ENCODE measurements around the gene LRRC59. TPM values are rescaled to one million over a fixed set of nuclear protein-coding genes. Genes with fewer than 3 reads are reported as not detected.

LRRC59 gene
- total RNA-seq, 4 donors from 2014 or later: 41.1 to 68.1 (median 62.1) TPM

- H3K4me1 ChIP-seq: peaks cover 8 to 38% (median 23%) of the 10 kb centered on the region in 4 donors
- H3K27ac ChIP-seq (replicated peaks in 1 of 4): no peak overlapping the region
- no peaks in the 10 kb centered on the region for H3K27me3 ChIP-seq
- intact Hi-C loops (cut with DNase I): no loop called here
- peaks cover 26 to 73% (median 63%) of the 10 kb centered on the region in 4 donors for H3K36me3 ChIP-seq
- TF ChIP-seq POLR2AphosphoS5 (IDR thresholded peaks at IDR 0.05) (no peak), POLR2A (IDR thresholded peaks at IDR 0.05; ENCODE audit: low read depth) (no peak), CTCF (IDR thresholded peaks at IDR 0.05) (no peak), EP300 (IDR thresholded peaks at IDR 0.05) (no peak)
- WGBS: 89% methylated on average over 14 of the region's 14 CpGs
- H3K9me3 ChIP-seq: no peaks in the 10 kb centered on the region
- H3K4me3 ChIP-seq: no peak overlapping the region
- no peak for DNase-seq (ENCODE audit: extremely low spot score)
These were observed 31.5 kb downstream of the LRRC59 start for GRCh38 chr17:50365649-50366393.

GRCh38 chr17:50365165-50365564 lies 32.2 kb downstream of the LRRC59 start:
- Histone ChIP-seq H3K36me3 (peaks cover 26 to 73% (median 64%) of the 10 kb centered on the region in 4 donors), H3K4me3 (no peak overlapping the region), H3K9me3 (no peaks in the 10 kb centered on the region), H3K4me1 (peaks cover 7 to 31% (median 21%) of the 10 kb centered on the region in 4 donors), H3K27ac (replicated peaks in 1 of 4) (no peak overlapping the region), H3K27me3 (no peaks in the 10 kb centered on the region)
- 65% methylated on average over 2 of the region's 2 CpGs for WGBS
- no peak for DNase-seq (ENCODE audit: extremely low spot score)
- intact Hi-C loops (cut with DNase I): no loop called here
- TF ChIP-seq POLR2A (IDR thresholded peaks at IDR 0.05; ENCODE audit: low read depth) (no peak), CTCF (IDR thresholded peaks at IDR 0.05) (no peak), EP300 (IDR thresholded peaks at IDR 0.05) (no peak), POLR2AphosphoS5 (IDR thresholded peaks at IDR 0.05) (no peak)

- H3K27me3 ChIP-seq: no peaks in the 10 kb centered on the region
- TF ChIP-seq POLR2A (IDR thresholded peaks at IDR 0.05; ENCODE audit: low read depth) (no peak), CTCF (IDR thresholded peaks at IDR 0.05) (no peak), POLR2AphosphoS5 (IDR thresholded peaks at IDR 0.05) (no peak), EP300 (IDR thresholded peaks at IDR 0.05) (no peak)
- peaks cover 7 to 30% (median 21%) of the 10 kb centered on the region in 4 donors for H3K4me1 ChIP-seq
- no peak for DNase-seq (ENCODE audit: extremely low spot score)
- no peaks in the 10 kb centered on the region for H3K9me3 ChIP-seq
- H3K36me3 ChIP-seq: peaks cover 22 to 73% (median 64%) of the 10 kb centered on the region in 4 donors
- 100% methylated on average over 1 of the region's 9 CpGs for WGBS
- H3K27ac ChIP-seq (replicated peaks in 1 of 4): no peak overlapping the region
- H3K4me3 ChIP-seq: no peak overlapping the region
- intact Hi-C loops (cut with DNase I): no loop called here
These were observed 32.6 kb downstream of the LRRC59 start for GRCh38 chr17:50364715-50365114.

- DNase-seq (ENCODE audit: extremely low spot score): no peak
- TF ChIP-seq CTCF (IDR thresholded peaks at IDR 0.05): no peak
- no peak for TF ChIP-seq POLR2A (IDR thresholded peaks at IDR 0.05; ENCODE audit: low read depth)
- no peak for TF ChIP-seq POLR2AphosphoS5 (IDR thresholded peaks at IDR 0.05)
- TF ChIP-seq EP300 (IDR thresholded peaks at IDR 0.05): no peak
- H3K9me3 ChIP-seq: no peaks in the 10 kb centered on the region
- peaks cover 7 to 30% (median 21%) of the 10 kb centered on the region in 4 donors for H3K4me1 ChIP-seq
- H3K4me3 ChIP-seq: no peak overlapping the region
- 63% methylated on average over 4 of the region's 4 CpGs for WGBS
- H3K27ac ChIP-seq (replicated peaks in 1 of 4): no peak overlapping the region
- H3K36me3 ChIP-seq: peaks cover 16 to 73% (median 65%) of the 10 kb centered on the region in 4 donors
- no peaks in the 10 kb centered on the region for H3K27me3 ChIP-seq
- intact Hi-C loops (cut with DNase I): no loop called here
These were observed 33.3 kb downstream of the LRRC59 start for GRCh38 chr17:50364061-50364458.
